H1 (cell line): ENCODE results near the gene DMAC1. TPM values are rescaled to one million over a fixed set of nuclear protein-coding genes. Genes with fewer than 3 reads are reported as not detected.

Experiments used
- CTCF ChIA-PET: fragments of 300-600 bp; sonication (Branson Sonifier 250); formaldehyde crosslinking; loops from one replicate; lab custom pipeline; 2021; ENCODE audit not compliant: partially characterized antibody; lab: Charles Lee
- POLR2A ChIA-PET: fragments of 300-600 bp; sonication (Branson Sonifier 250); formaldehyde crosslinking; loops from one replicate; lab custom pipeline; 2021; ENCODE audit warnings: inconsistent platforms; ENCODE audit not compliant: partially characterized antibody; lab: Charles Lee
- DNase-seq, 2 experiments: peaks; one replicate each; pipeline versions ENCODE4 v3.0.0 to v3.0.0-alpha.2; 2010 to 2022; ENCODE audit warnings: low spot score in 2 of 2, low read depth in 1 of 2, mixed read lengths in 1 of 2
- FAIRE-seq: peaks from 2 replicates; lab custom pipeline; 2011; peaks lifted over from hg19 to GRCh38; lab: Jason Lieb, UNC
- H2AFZ ChIP-seq: 2 replicates; pipeline ENCODE4 v1.8.1; 2012; ENCODE audit warnings: low read length, inconsistent platforms
- H2AK5ac ChIP-seq: 2 replicates; pipeline ENCODE4 v1.6.1; 2013; ENCODE audit warnings: low read depth, low read length
- H2BK120ac ChIP-seq: replicated peaks from 2 replicates; pipeline ENCODE3; 2013; ENCODE audit warnings: low read depth, low read length, inconsistent platforms
- H2BK12ac ChIP-seq: 2 replicates; pipeline ENCODE4 v1.6.1; 2013; ENCODE audit warnings: low read depth, low read length
- H2BK15ac ChIP-seq: 2 replicates; pipeline ENCODE4 v1.6.1; 2013; ENCODE audit warnings: low read length
- H2BK20ac ChIP-seq: 2 replicates; pipeline ENCODE4 v1.6.1; 2013; ENCODE audit warnings: low read length
- H2BK5ac ChIP-seq: 2 replicates; pipeline ENCODE4 v1.6.1; 2013; ENCODE audit warnings: low read depth, low read length
- H3K14ac ChIP-seq: 2 replicates; pipeline ENCODE4 v1.6.1; 2013; ENCODE audit warnings: inconsistent platforms; ENCODE audit not compliant: insufficient read length
- H3K18ac ChIP-seq: 2 replicates; pipeline ENCODE4 v1.6.1; 2013; ENCODE audit warnings: low read length; ENCODE audit errors: extremely low read depth
- H3K23ac ChIP-seq: 2 replicates; pipeline ENCODE4 v1.6.1; 2013; ENCODE audit warnings: inconsistent platforms; ENCODE audit not compliant: insufficient read length
- H3K23me2 ChIP-seq: 2 replicates; pipeline ENCODE4 v1.6.1; 2013; ENCODE audit warnings: low read depth, low read length
- H3K27ac ChIP-seq: 2 replicates; pipeline ENCODE4 v1.6.1; 2011; ENCODE audit warnings: low read depth, low read length, inconsistent platforms
- H3K27me3 ChIP-seq, 4 experiments: replicated peaks in 1 of 4; 1 replicate in 1 of 4; 2 replicates in 3 of 4; pipeline versions ENCODE4 v1.6.1 to v1.8.1; 2011 to 2013; ENCODE audit warnings: low read length in 3 of 4, mild to moderate bottlenecking in 3 of 4, inconsistent platforms in 2 of 4, mixed read lengths in 2 of 4, moderate library complexity in 1 of 4; ENCODE audit not compliant: control insufficient read depth in 3 of 4, insufficient read depth in 3 of 4; ENCODE audit errors: extremely low read depth in 1 of 4
- H3K36me3 ChIP-seq, 4 experiments: 2 replicates each; pipeline versions ENCODE4 v1.6.1 to v1.8.1; 2011 to 2013; ENCODE audit warnings: mild to moderate bottlenecking in 4 of 4, low read length in 3 of 4, moderate library complexity in 2 of 4, control low read depth in 1 of 4, inconsistent platforms in 1 of 4; ENCODE audit not compliant: insufficient read depth in 4 of 4, control insufficient read depth in 2 of 4
- H3K4ac ChIP-seq: replicated peaks from 2 replicates; pipeline ENCODE3; 2013; ENCODE audit warnings: low read length, low read depth, mixed read lengths, inconsistent platforms; ENCODE audit not compliant: insufficient read length
- H3K4me1 ChIP-seq, 4 experiments: replicated peaks in 1 of 4; 1 replicate in 1 of 4; 2 replicates in 3 of 4; pipeline versions ENCODE4 v1.6.1 to v1.8.1; 2011 to 2013; ENCODE audit warnings: low read length in 3 of 4, inconsistent platforms in 2 of 4, mixed read lengths in 1 of 4; ENCODE audit not compliant: insufficient read depth in 4 of 4, control insufficient read depth in 3 of 4
- H3K4me2 ChIP-seq, 2 experiments: 2 replicates each; pipeline versions ENCODE4 v1.6.1 to v1.8.1; 2011 to 2013; ENCODE audit warnings: low read depth in 2 of 2, low read length in 2 of 2, control low read depth in 1 of 2, inconsistent platforms in 1 of 2, mild to moderate bottlenecking in 1 of 2; ENCODE audit not compliant: insufficient read depth in 1 of 2
- H3K4me3 ChIP-seq, 4 experiments: fragments of 200-600, 300-600 bp in 1 of 4; sonication (generic), shearing (Covaris generic), sonication (Bioruptor Twin) in 1 of 4; 2 replicates each; pipeline versions ENCODE4 v1.5.1 to v1.8.1; 2011 to 2016; ENCODE audit warnings: low read length in 4 of 4, low read depth in 3 of 4, control low read depth in 2 of 4, inconsistent platforms in 2 of 4, mild to moderate bottlenecking in 2 of 4, mixed read lengths in 1 of 4, moderate library complexity in 1 of 4; ENCODE audit not compliant: insufficient read depth in 2 of 4; ENCODE audit errors: extremely low read depth in 1 of 4
- H3K56ac ChIP-seq: replicated peaks from 2 replicates; pipeline ENCODE3; 2013; ENCODE audit warnings: low read depth, mild to moderate bottlenecking, mixed read lengths, low read length, inconsistent platforms; ENCODE audit not compliant: insufficient read length
- H3K79me1 ChIP-seq: 2 replicates; pipeline ENCODE4 v1.6.1; 2013; ENCODE audit warnings: low read depth, low read length, control low read depth
- H3K79me2 ChIP-seq, 2 experiments: 2 replicates each; pipeline versions ENCODE4 v1.6.1 to v1.8.1; 2012 to 2013; ENCODE audit warnings: low read length in 2 of 2, mild to moderate bottlenecking in 2 of 2, inconsistent platforms in 1 of 2; ENCODE audit not compliant: insufficient read depth in 2 of 2, control insufficient read depth in 1 of 2
- H3K9ac ChIP-seq, 4 experiments: replicated peaks in 1 of 4; 1 replicate in 1 of 4; 2 replicates in 3 of 4; pipeline versions ENCODE4 v1.6.1 to v1.8.1; 2011 to 2013; ENCODE audit warnings: low read depth in 3 of 4, low read length in 3 of 4, control low read depth in 2 of 4, mild to moderate bottlenecking in 2 of 4, moderate library complexity in 2 of 4, inconsistent platforms in 1 of 4; ENCODE audit errors: extremely low read depth in 1 of 4
- H3K9me3 ChIP-seq, 2 experiments: 2 replicates each; pipeline versions ENCODE4 v1.6.1 to v1.8.1; 2012 to 2013; ENCODE audit warnings: mild to moderate bottlenecking in 2 of 2, moderate library complexity in 2 of 2, control low read depth in 1 of 2, inconsistent platforms in 1 of 2, low read depth in 1 of 2, low read length in 1 of 2, mixed read lengths in 1 of 2; ENCODE audit not compliant: insufficient read depth in 2 of 2
- H4K20me1 ChIP-seq, 2 experiments: replicated peaks in 1 of 2; 2 replicates each; pipeline versions ENCODE3 to v1.8.1; 2011 to 2013; ENCODE audit warnings: inconsistent platforms in 2 of 2, low read length in 2 of 2, mild to moderate bottlenecking in 1 of 2; ENCODE audit not compliant: insufficient read depth in 2 of 2, control insufficient read depth in 1 of 2
- H4K5ac ChIP-seq: 2 replicates; pipeline ENCODE4 v1.6.1; 2013; ENCODE audit warnings: low read length, low read depth, mixed read lengths, inconsistent platforms; ENCODE audit not compliant: insufficient read length
- H4K8ac ChIP-seq: 2 replicates; pipeline ENCODE4 v1.8.0; 2013; ENCODE audit warnings: mild to moderate bottlenecking, moderate library complexity, low read length, inconsistent platforms; ENCODE audit not compliant: insufficient read depth; ENCODE audit errors: extremely low read depth
- H4K91ac ChIP-seq: replicated peaks from 2 replicates; pipeline ENCODE3; 2013; ENCODE audit warnings: low read length, mixed read lengths, inconsistent platforms; ENCODE audit not compliant: insufficient read length
- E2F6 ChIP-seq: IDR thresholded peaks from 2 replicates; pipeline ENCODE4 v1.6.1; 2012; ENCODE audit warnings: inconsistent platforms
- NANOG ChIP-seq: IDR thresholded peaks from 2 replicates; pipeline ENCODE4 v1.6.1; 2011; ENCODE audit warnings: low read length, low read depth, mild to moderate bottlenecking, inconsistent platforms; ENCODE audit not compliant: insufficient read depth, poor library complexity, severe bottlenecking
- NRF1 ChIP-seq: IDR thresholded peaks from 2 replicates; pipeline ENCODE4 v1.6.1; 2011; ENCODE audit warnings: mild to moderate bottlenecking, low read depth, low read length, improper control_type of control experiment
- SIX5 ChIP-seq: IDR thresholded peaks from 2 replicates; pipeline ENCODE4 v1.6.1; 2011; ENCODE audit warnings: mild to moderate bottlenecking, low read depth, low read length
- TAF7 ChIP-seq: optimal IDR thresholded peaks from 2 replicates; pipeline ENCODE3; 2011; ENCODE audit warnings: low read depth, mild to moderate bottlenecking, inconsistent platforms, low read length, moderate library complexity, borderline replicate concordance
- WGBS, 2 experiments: shearing (Covaris generic) in 1 of 2; methylation state at CpG; one replicate each; pipeline versions ENCODE4 v1.1.6 to v1.1.7; 2013 to 2015; ENCODE audit warnings: low lambda C conversion rate in 2 of 2, mixed read lengths in 2 of 2, inconsistent platforms in 1 of 2, low coverage in 1 of 2, missing lambda C conversion rate in 1 of 2; ENCODE audit not compliant: insufficient replicate concordance in 2 of 2, insufficient coverage in 1 of 2, insufficient read length in 1 of 2; ENCODE audit errors: extremely low coverage in 1 of 2, missing lambda C conversion rate in 1 of 2; 5-methylcytosine and 5-hydroxymethylcytosine counted together
- polyA plus RNA-seq, 7 experiments: library from polyadenylated mRNA; depleted of rRNA in 3 of 7; stranded (reverse) in 5 of 7; unstranded in 2 of 7; fragments of >200 nt in 5 of 7; fragments of 200-250 nt in 2 of 7; gene quantifications; 1 replicate in 5 of 7; 2 replicates in 1 of 7; 4 replicates in 1 of 7; pipeline versions ENCODE4 v1.2.1 to v1.2.3, GENCODE V29; 2011 to 2013; ENCODE audit warnings: missing spikeins in 2 of 7, mixed read lengths in 2 of 7
- total RNA-seq: library from RNA; stranded (reverse); fragmentation: NEBNext Ultra II Directional; extraction: Animal tissue kit (Norgen Biotek cat#: 25700); gene quantifications from 2 replicates; pipeline ENCODE4 v1.2.1, GENCODE V29; 2021

Gene DMAC1
- total and polyA plus RNA-seq, 2 of the 8 experiments (the other 6 are each of a cell fraction or from before 2014, with no cell fraction given), result 30.4 to 89.4 TPM

- WGBS, 2 experiments, result 76% methylated on average over 3 of the region's 3 CpGs; no CpG with 5 or more reads in 1 of the 2 experiments
- no peak overlapping the region for H2BK15ac ChIP-seq
- H3K4me1 ChIP-seq, result peaks cover 0 to 2% (median 0%) of the 10 kb centered on the region in 4 experiments; a peak in 2 of 7 replicates
- H3K9me3 ChIP-seq, result no peaks in the 10 kb centered on the region
- POLR2A ChIA-PET, result no interaction called here
- H4K8ac ChIP-seq, result no peak overlapping the region
- no peaks in the 10 kb centered on the region for H3K79me1 ChIP-seq
- no peaks in the 10 kb centered on the region for H3K36me3 ChIP-seq
- no peak overlapping the region for H2AFZ ChIP-seq
- no peak for DNase-seq
- H3K4me2 ChIP-seq, result no peak overlapping the region
- no peak overlapping the region for H3K18ac ChIP-seq
- TF ChIP-seq NANOG, result no peak
- no peak for TF ChIP-seq SIX5
- TF ChIP-seq NRF1, result no peak
- TF ChIP-seq E2F6, result no peak
- TF ChIP-seq TAF7, result no peak
- TF ChIP-seq, all 59 proteins: peak for 0
- Histone ChIP-seq H2AK5ac (no peak overlapping the region), H3K56ac (no peak overlapping the region), H3K9ac (no peak overlapping the region), H4K91ac (no peak overlapping the region), H4K5ac (no peak overlapping the region), H3K23ac (no peak overlapping the region), H3K23me2 (no peaks in the 10 kb centered on the region), H3K79me2 (no peaks in the 10 kb centered on the region), H3K4me3 (no peak overlapping the region), H3K27ac (no peak overlapping the region), H3K27me3 (no peaks in the 10 kb centered on the region), H3K4ac (no peak overlapping the region), H2BK12ac (no peak overlapping the region), H2BK20ac (no peak overlapping the region), H4K20me1 (no peaks in the 10 kb centered on the region), H2BK120ac (no peak overlapping the region), H2BK5ac (no peak overlapping the region), H3K14ac (no peak overlapping the region)
- CTCF ChIA-PET, result no interaction called here
- no peak for FAIRE-seq
These were observed 12.1 kb upstream of the DMAC1 start for GRCh38 chr9:7811677-7812076.
